K562 (cell line): ENCODE results near the gene RBFOX2. TPM values are rescaled to one million over a fixed set of nuclear protein-coding genes. Genes with fewer than 3 reads are reported as not detected.
A peak's percentile ranks its signal among the peaks of the same experiment; 100 is the strongest.

Experiments used
- ATAC-seq: fragments of 200-7000 bp; cut with Tn5 transposase; 3 replicates; pipeline ENCODE4 v1.9.1; 2020; ENCODE audit warnings: moderate library complexity
- BruUV-seq: library from RNA; stranded (reverse); fragments of 400-500 nt; replicated peaks from 2 replicates; lab custom pipeline; 2021; lab: Mats Ljungman, UMichigan
- CTCF ChIA-PET: fragments of 300-600 bp; formaldehyde crosslinking; extraction: SDS; loops from one replicate; lab custom pipeline; 2021; ENCODE audit warnings: low intra/inter-chr PET ratio; lab: Yijun Ruan, JAX
- POLR2A ChIA-PET: fragments of 300-600, 350-650 bp; sonication (Branson Sonifier 250); formaldehyde crosslinking; extraction: SDS; loops from one replicate; lab custom pipeline; 2021; ENCODE audit warnings: antibody characterized with exemption, inconsistent platforms; lab: Yijun Ruan, JAX
- DNase-seq, 4 experiments: peaks; one replicate each; pipeline versions ENCODE4 v3.0.0 to v3.0.0-alpha.2; 2011 to 2018; ENCODE audit warnings: low spot score in 3 of 4, mixed read lengths in 3 of 4; ENCODE audit errors: extremely low read depth in 1 of 4
- FAIRE-seq: peaks from 2 replicates; lab custom pipeline; 2011; peaks lifted over from hg19 to GRCh38; lab: Jason Lieb, UNC
- H2AFZ ChIP-seq: 2 replicates; pipeline ENCODE4 v1.6.0; 2011; ENCODE audit warnings: low read depth, low read length, control low read depth, inconsistent platforms
- H3K27ac ChIP-seq: fragments of 200-600 bp; 3 replicates; pipeline ENCODE4 v1.8.0; 2011; ENCODE audit warnings: low read depth, mild to moderate bottlenecking, control low read depth, inconsistent platforms, low read length, moderate library complexity, mixed read lengths; ENCODE audit errors: extremely low read depth
- H3K27me3 ChIP-seq, 2 experiments: fragments of 300-600 bp in 1 of 2; 2 replicates in 1 of 2; 3 replicates in 1 of 2; pipeline versions ENCODE4 v1.6.0 to v1.8.0; 2011; ENCODE audit warnings: inconsistent platforms in 2 of 2, low read length in 2 of 2, mild to moderate bottlenecking in 1 of 2, mixed read lengths in 1 of 2, moderate library complexity in 1 of 2; ENCODE audit not compliant: control insufficient read depth in 2 of 2, insufficient read depth in 2 of 2
- H3K36me3 ChIP-seq: fragments of 300-600 bp; 3 replicates; pipeline ENCODE4 v1.8.0; 2011; ENCODE audit warnings: mild to moderate bottlenecking, low read length, inconsistent platforms; ENCODE audit not compliant: control insufficient read depth, insufficient read depth
- H3K4me1 ChIP-seq, 2 experiments: fragments of 200-600 bp in 1 of 2; replicated peaks in 1 of 2; 2 replicates in 1 of 2; 3 replicates in 1 of 2; pipeline versions ENCODE4 v1.5.1 to v1.8.0; 2011; ENCODE audit warnings: inconsistent platforms in 2 of 2, low read length in 2 of 2, mild to moderate bottlenecking in 1 of 2, mixed read lengths in 1 of 2, moderate library complexity in 1 of 2; ENCODE audit not compliant: control insufficient read depth in 2 of 2, insufficient read depth in 2 of 2
- H3K4me2 ChIP-seq: 2 replicates; pipeline ENCODE4 v1.6.1; 2011; ENCODE audit warnings: low read length, control low read depth, inconsistent platforms, mixed read lengths; ENCODE audit not compliant: insufficient read depth
- H3K4me3 ChIP-seq: fragments of 200-600 bp; sonication (generic), shearing (Covaris generic); 2 replicates; pipeline ENCODE4 v1.5.1; 2016; ENCODE audit warnings: control low read depth, inconsistent platforms
- H3K79me2 ChIP-seq: fragments of 200-600 bp; 3 replicates; pipeline ENCODE4 v1.8.0; 2011; ENCODE audit warnings: low read length, inconsistent platforms; ENCODE audit not compliant: control insufficient read depth, insufficient read depth
- H3K9ac ChIP-seq, 2 experiments: 2 replicates each; pipeline versions ENCODE4 v1.6.0 to v1.6.1; 2011; ENCODE audit warnings: low read depth in 2 of 2, low read length in 2 of 2, control low read depth in 1 of 2, inconsistent platforms in 1 of 2, mild to moderate bottlenecking in 1 of 2, mixed read lengths in 1 of 2; ENCODE audit not compliant: insufficient read depth in 1 of 2
- H3K9me1 ChIP-seq: one replicate; pipeline ENCODE4 v1.6.0; 2011; ENCODE audit warnings: inconsistent platforms, mild to moderate bottlenecking, low read length, moderate library complexity; ENCODE audit not compliant: control insufficient read depth, insufficient read depth
- H3K9me3 ChIP-seq: replicated peaks from 2 replicates; pipeline ENCODE4 v1.5.1; 2011; ENCODE audit warnings: low read depth, low read length, inconsistent platforms; ENCODE audit not compliant: control insufficient read depth, insufficient read depth
- H4K20me1 ChIP-seq: replicated peaks from 2 replicates; pipeline ENCODE4 v1.6.1; 2011; ENCODE audit warnings: low read length, inconsistent platforms, mixed read lengths; ENCODE audit not compliant: control insufficient read depth, insufficient read depth
- C11orf30 ChIP-seq: fragments of 450-650 bp; IDR thresholded peaks from 2 replicates; pipeline ENCODE4 v1.6.1; 2016; ENCODE audit warnings: low read depth, mild to moderate bottlenecking
- EP400 ChIP-seq: fragments of 450-650 bp; IDR thresholded peaks from 2 replicates; pipeline ENCODE4 v1.6.1; 2017; ENCODE audit warnings: antibody characterized with exemption, mild to moderate bottlenecking, moderate library complexity
- HDAC8 ChIP-seq: fragments of 450-650 bp; IDR thresholded peaks from 2 replicates; pipeline ENCODE4 v1.6.1; 2016; ENCODE audit warnings: mild to moderate bottlenecking, missing genetic modification characterization, moderate library complexity, missing compliant biosample characterization
- KDM5B ChIP-seq: fragments of 200-600 bp; sonication (generic); IDR thresholded peaks from 2 replicates; pipeline ENCODE4 v1.6.1; 2012; ENCODE audit warnings: low read depth, mild to moderate bottlenecking, moderate library complexity, low read length, control low read depth, inconsistent platforms; ENCODE audit not compliant: insufficient replicate concordance
- NFATC3 ChIP-seq: fragments of 450-650 bp; IDR thresholded peaks from 2 replicates; pipeline ENCODE4 v1.6.1; 2017; ENCODE audit warnings: mild to moderate bottlenecking
- NR2F6 ChIP-seq: fragments of 450-650 bp; formaldehyde crosslinking; IDR thresholded peaks from 2 replicates; pipeline ENCODE4 v1.4.0; 2020; ENCODE audit warnings: mild to moderate bottlenecking
- PHB ChIP-seq: fragments of 250-450 bp; sonication (Bioruptor Pico); IDR thresholded peaks from 2 replicates; pipeline ENCODE4 v1.5.0; 2021
- PHTF2 ChIP-seq: fragments of 250-450 bp; sonication (Bioruptor Pico); IDR thresholded peaks from 2 replicates; pipeline ENCODE4 v1.5.0; 2021; ENCODE audit warnings: mild to moderate bottlenecking
- ZNF316 ChIP-seq: fragments of 450-650 bp; IDR thresholded peaks from 2 replicates; pipeline ENCODE4 v1.6.1; 2016
- WGBS: fragments of 100-300 bp; shearing (Covaris generic); methylation state at CpG from one replicate; pipeline ENCODE4 v1.1.6; 2016; ENCODE audit warnings: low coverage, mixed read lengths; ENCODE audit not compliant: insufficient coverage; ENCODE audit errors: missing lambda C conversion rate; 5-methylcytosine and 5-hydroxymethylcytosine counted together
- in situ Hi-C: fragments of 300-500 bp; cut with MboI; formaldehyde crosslinking; loops from 4 replicates; pipeline ENCODE4 v1.15.0; 2018; ENCODE audit warnings: inconsistent platforms, mixed read lengths
- intact Hi-C: fragments of 100-400 bp; cut with micrococcal nuclease; formaldehyde crosslinking; loops from 2 replicates; pipeline ENCODE4 v1.14.2; 2022
- polyA plus RNA-seq, 8 experiments: library from polyadenylated mRNA; depleted of rRNA in 4 of 8; stranded (reverse) in 5 of 8; unstranded in 3 of 8; fragments of >200 nt; fragmentation: Nextera tagmentation in 2 of 8; fragmentation: Illumina TruSeq in 1 of 8; extraction: Ambion mirVana in 2 of 8; extraction: Trizol in 1 of 8; gene quantifications; 2 replicates each; pipeline versions ENCODE4 v1.2.1 to v1.2.3, GENCODE V29; 2011 to 2014; ENCODE audit warnings: inconsistent platforms in 1 of 8, missing spikeins in 1 of 8
- total RNA-seq, 7 experiments: library from RNA; depleted of rRNA in 6 of 7; stranded (reverse); fragments of >200 nt in 6 of 7; fragmentation: Illumina TruSeq in 2 of 7; extraction: Trizol in 2 of 7; gene quantifications; 2 replicates each; pipeline versions ENCODE4 v1.2.1 to v1.2.3, GENCODE V29; 2011 to 2021; ENCODE audit warnings: low replicate concordance in 1 of 7
- TF ChIP-seq, protein P1 (sequence below): fragments of 200-400 bp; formaldehyde crosslinking; IDR thresholded peaks from 2 replicates; pipeline ENCODE4 v1.6.1; 2017; ENCODE audit warnings: mild to moderate bottlenecking, low read depth, low read length, moderate library complexity

The RBFOX2 gene
- total and polyA plus RNA-seq, 9 of the 15 experiments (the other 6 are each of a cell fraction or from before 2014, with no cell fraction given): 5.8 to 24.8 (median 14.2) TPM

DNA sequence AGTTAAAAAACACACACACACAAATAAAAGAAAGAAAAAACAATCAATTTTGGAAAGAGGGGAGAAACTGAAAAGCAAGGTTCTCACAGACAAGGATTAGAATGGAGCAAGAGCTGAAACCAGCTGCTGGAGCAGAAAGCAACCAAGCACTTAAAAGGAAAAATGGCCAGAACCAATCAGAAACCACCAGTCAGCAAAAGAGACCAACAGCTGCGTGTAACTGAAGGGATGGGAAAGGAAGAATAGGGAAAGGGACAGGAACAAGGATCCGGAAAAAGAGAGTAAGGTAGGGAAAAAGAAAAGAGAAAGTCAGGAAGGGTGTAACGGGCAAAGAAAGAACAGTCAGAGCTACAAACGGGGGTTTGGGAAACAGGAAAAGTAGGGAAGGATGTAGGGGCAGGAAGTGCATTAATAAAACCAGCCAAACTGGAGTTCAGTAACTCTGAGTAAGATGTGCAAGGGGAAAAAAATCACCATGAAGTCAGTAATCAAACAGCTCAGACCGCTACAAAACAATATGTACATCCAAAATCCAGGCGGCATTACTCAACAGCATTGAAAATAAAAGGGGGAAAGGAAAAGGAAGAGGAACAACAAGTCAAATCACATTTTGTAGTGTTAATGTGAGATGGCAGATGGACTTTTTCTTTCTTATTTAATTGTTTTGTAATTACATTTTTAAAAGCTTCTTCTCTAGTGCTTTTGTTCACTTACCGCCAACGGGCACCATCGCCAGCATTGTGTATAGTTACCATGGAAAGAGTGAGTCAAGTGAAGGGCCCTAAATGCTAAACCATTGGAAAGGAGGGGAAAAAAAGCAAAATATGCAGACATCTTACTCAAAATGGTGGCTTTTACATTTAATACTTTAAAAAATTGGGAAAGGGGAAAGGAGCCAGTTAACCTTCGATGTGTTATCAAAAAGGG is 261.7 kb downstream of the RBFOX2 start:
- H3K9me1 ChIP-seq: no peaks in the 10 kb centered on the region
- H3K27ac ChIP-seq: no peak overlapping the region
- H3K9me3 ChIP-seq: no peaks in the 10 kb centered on the region
- ATAC-seq (no peak), DNase-seq (no peak), FAIRE-seq (no peak)
- intact Hi-C loops: no loop called here
- 76% methylated on average over 9 of the region's 10 CpGs for WGBS
- no peaks in the 10 kb centered on the region for H4K20me1 ChIP-seq
- no peak overlapping the region for H3K4me2 ChIP-seq
- H2AFZ ChIP-seq: no peak overlapping the region
- H3K9ac ChIP-seq: no peak overlapping the region
- ChIA-PET CTCF (no interaction called here), POLR2A (interaction anchor here (1.0 kb wide), 1 partner anchor 14 kb away, joined by 3 read pairs; no protein-coding TSS in a partner anchor)
- no peaks in the 10 kb centered on the region for H3K36me3 ChIP-seq
- H3K79me2 ChIP-seq: no peaks in the 10 kb centered on the region
- no peak for TF ChIP-seq HDAC8 (tag)
- peak; percentile 71; the same call in 1 of the 2 replicates for TF ChIP-seq C11orf30
- TF ChIP-seq, protein P1, sequence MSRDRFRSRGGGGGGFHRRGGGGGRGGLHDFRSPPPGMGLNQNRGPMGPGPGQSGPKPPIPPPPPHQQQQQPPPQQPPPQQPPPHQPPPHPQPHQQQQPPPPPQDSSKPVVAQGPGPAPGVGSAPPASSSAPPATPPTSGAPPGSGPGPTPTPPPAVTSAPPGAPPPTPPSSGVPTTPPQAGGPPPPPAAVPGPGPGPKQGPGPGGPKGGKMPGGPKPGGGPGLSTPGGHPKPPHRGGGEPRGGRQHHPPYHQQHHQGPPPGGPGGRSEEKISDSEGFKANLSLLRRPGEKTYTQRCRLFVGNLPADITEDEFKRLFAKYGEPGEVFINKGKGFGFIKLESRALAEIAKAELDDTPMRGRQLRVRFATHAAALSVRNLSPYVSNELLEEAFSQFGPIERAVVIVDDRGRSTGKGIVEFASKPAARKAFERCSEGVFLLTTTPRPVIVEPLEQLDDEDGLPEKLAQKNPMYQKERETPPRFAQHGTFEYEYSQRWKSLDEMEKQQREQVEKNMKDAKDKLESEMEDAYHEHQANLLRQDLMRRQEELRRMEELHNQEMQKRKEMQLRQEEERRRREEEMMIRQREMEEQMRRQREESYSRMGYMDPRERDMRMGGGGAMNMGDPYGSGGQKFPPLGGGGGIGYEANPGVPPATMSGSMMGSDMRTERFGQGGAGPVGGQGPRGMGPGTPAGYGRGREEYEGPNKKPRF: no peak
- no peak for TF ChIP-seq KDM5B
- no peak for TF ChIP-seq NR2F6
- TF ChIP-seq ZNF316: peak; percentile 70; the same call in 1 of the 2 replicates
- TF ChIP-seq EP400: no peak
- no peak for TF ChIP-seq PHB (CRISPR knock-in tag)
- TF ChIP-seq PHTF2 (CRISPR knock-in tag): no peak
- TF ChIP-seq NFATC3: no peak
- TF ChIP-seq, all 486 proteins: peak for 2
- no peaks in the 10 kb centered on the region for H3K27me3 ChIP-seq
- no peak overlapping the region for H3K4me3 ChIP-seq
- no TSS peak for BruUV-seq
- in situ Hi-C loops: no loop called here
- no peaks in the 10 kb centered on the region for H3K4me1 ChIP-seq
